GM19043 (cell line): ENCODE data around the gene TAF11L10.
"Not testable (repeated sequence)": the region's sequence is repeated elsewhere in the genome, so short reads cannot be mapped to it uniquely, and the experiment has no call there.

Experiments used
- ATAC-seq: cut with Tn5 transposase; IDR thresholded peaks from one replicate; pipeline ENCODE4 v1.9.1; 2021; ENCODE audit warnings: low read depth; ENCODE audit not compliant: unreplicated experiment

TAF11L10 gene

GRCh38 chr5:17597728-17598127 is at the start of gene TAF11L10:
TSS of gene TAF11L10 (minus strand) at chr5:17597828.
- ATAC-seq = not testable (repeated sequence)

GRCh38 chr5:17634160-17634559 is 36.5 kb upstream of the TAF11L10 start, which contains the start of gene TAF11L14:
TSS of gene TAF11L14 (plus strand) at chr5:17634460.
- no peak for ATAC-seq

GRCh38 chr5:17631788-17632187 is 34.2 kb upstream of the TAF11L10 start, which contains the start of gene TAF11L13:
TSS of gene TAF11L13 (plus strand) at chr5:17632088.
- not testable (repeated sequence) for ATAC-seq

GRCh38 chr5:17625686-17626085 is 28.1 kb upstream of the TAF11L10 start:
- no peak for ATAC-seq

- no peak for ATAC-seq
Observed at GRCh38 chr5:17620627-17621026, 23.0 kb upstream of the TAF11L10 start.

GRCh38 chr5:17619354-17619753 is 21.7 kb upstream of the TAF11L10 start:
- ATAC-seq = no peak

GRCh38 chr5:17614872-17615605 is 17.4 kb upstream of the TAF11L10 start:
- no peak for ATAC-seq

GRCh38 chr5:17610092-17610491 is 12.5 kb upstream of the TAF11L10 start, which contains the start of gene TAF11L12:
TSS of gene TAF11L12 (plus strand) at chr5:17610392.
- not testable (repeated sequence) for ATAC-seq

- not testable (repeated sequence) for ATAC-seq
Observed at GRCh38 chr5:17607461-17607860, 9.8 kb upstream of the TAF11L10 start.

GRCh38 chr5:17604951-17605350 is 7.3 kb upstream of the TAF11L10 start:
- no peak for ATAC-seq

- not testable (repeated sequence) for ATAC-seq
Observed at GRCh38 chr5:17603880-17604279, 6.3 kb upstream of the TAF11L10 start, which contains the start of gene TAF11L11. TSS of gene TAF11L11 (plus strand) at chr5:17604183.

GRCh38 chr5:17594255-17594654 is 3.4 kb downstream of the TAF11L10 start, which contains the start of gene TAF11L9:
TSS of gene TAF11L9 (minus strand) at chr5:17594394.
- ATAC-seq = not testable (repeated sequence)

GRCh38 chr5:17590860-17591259 is 6.8 kb downstream of the TAF11L10 start, which contains the start of gene TAF11L8:
TSS of gene TAF11L8 (minus strand) at chr5:17590960.
- not testable (repeated sequence) for ATAC-seq

- ATAC-seq = not testable (repeated sequence)
Observed at GRCh38 chr5:17585658-17586057, 12.0 kb downstream of the TAF11L10 start, which contains the start of gene TAF11L7. TSS of gene TAF11L7 (minus strand) at chr5:17585758.
